Lower leg skin (tissue), 3 donors: ENCODE data around the gene CCDC141.

ENCODE experiments used
- POLR2A ChIP-seq, 2 donors: fragments of 450-650 bp; IDR thresholded peaks; one replicate each; pipeline ENCODE4 v1.6.1; 2016 to 2017; ENCODE audit warnings: antibody characterized with exemption in 2 of 2, mild to moderate bottlenecking in 1 of 2, moderate library complexity in 1 of 2
- TF ChIP-seq, protein P1 (sequence below), 3 donors: fragments of 450-650 bp; IDR thresholded peaks; one replicate each; pipeline ENCODE4 v1.5.1; 2016; ENCODE audit warnings: antibody characterized with exemption in 3 of 3, mild to moderate bottlenecking in 3 of 3, moderate library complexity in 2 of 3

DNA sequence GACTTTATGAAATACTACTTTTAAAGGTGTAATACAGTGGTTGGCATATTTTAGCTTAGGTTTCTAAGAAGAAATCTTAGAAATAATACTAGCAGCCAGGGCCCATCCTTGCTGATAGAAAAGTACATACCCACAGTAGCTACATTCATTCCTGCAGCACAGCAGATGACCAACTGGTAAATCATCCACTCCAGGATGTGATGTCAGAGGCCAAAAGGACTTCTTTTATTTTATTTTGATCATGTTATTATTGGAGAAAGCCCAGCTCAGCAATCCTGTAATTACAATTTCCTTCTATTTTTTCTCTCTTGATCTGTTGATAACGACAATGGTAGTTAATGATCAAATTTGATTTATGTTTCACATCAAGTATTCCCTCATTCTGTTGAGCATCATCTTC, 224.8 kb downstream of the CCDC141 start:
- TF ChIP-seq, protein P1, sequence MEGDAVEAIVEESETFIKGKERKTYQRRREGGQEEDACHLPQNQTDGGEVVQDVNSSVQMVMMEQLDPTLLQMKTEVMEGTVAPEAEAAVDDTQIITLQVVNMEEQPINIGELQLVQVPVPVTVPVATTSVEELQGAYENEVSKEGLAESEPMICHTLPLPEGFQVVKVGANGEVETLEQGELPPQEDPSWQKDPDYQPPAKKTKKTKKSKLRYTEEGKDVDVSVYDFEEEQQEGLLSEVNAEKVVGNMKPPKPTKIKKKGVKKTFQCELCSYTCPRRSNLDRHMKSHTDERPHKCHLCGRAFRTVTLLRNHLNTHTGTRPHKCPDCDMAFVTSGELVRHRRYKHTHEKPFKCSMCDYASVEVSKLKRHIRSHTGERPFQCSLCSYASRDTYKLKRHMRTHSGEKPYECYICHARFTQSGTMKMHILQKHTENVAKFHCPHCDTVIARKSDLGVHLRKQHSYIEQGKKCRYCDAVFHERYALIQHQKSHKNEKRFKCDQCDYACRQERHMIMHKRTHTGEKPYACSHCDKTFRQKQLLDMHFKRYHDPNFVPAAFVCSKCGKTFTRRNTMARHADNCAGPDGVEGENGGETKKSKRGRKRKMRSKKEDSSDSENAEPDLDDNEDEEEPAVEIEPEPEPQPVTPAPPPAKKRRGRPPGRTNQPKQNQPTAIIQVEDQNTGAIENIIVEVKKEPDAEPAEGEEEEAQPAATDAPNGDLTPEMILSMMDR (IDR thresholded peaks at IDR 0.05): no peak
- TF ChIP-seq POLR2A (IDR thresholded peaks at IDR 0.05): no peak
